K562 (cell line): ENCODE measurements around the gene HSD17B10. TPM values are rescaled to one million over a fixed set of nuclear protein-coding genes. Genes with fewer than 3 reads are reported as not detected.
A peak's percentile ranks its signal among the peaks of the same experiment; 100 is the strongest.

Experiments
- ATAC-seq: fragments of 200-7000 bp; cut with Tn5 transposase; 3 replicates; pipeline ENCODE4 v1.9.1; 2020; ENCODE audit warnings: moderate library complexity
- BruUV-seq: library from RNA; stranded (reverse); fragments of 400-500 nt; replicated peaks from 2 replicates; lab custom pipeline; 2021; lab: Mats Ljungman, UMichigan
- CTCF ChIA-PET: fragments of 300-600 bp; formaldehyde crosslinking; extraction: SDS; loops from one replicate; lab custom pipeline; 2021; ENCODE audit warnings: low intra/inter-chr PET ratio; lab: Yijun Ruan, JAX
- POLR2A ChIA-PET: fragments of 300-600, 350-650 bp; sonication (Branson Sonifier 250); formaldehyde crosslinking; extraction: SDS; loops from one replicate; lab custom pipeline; 2021; ENCODE audit warnings: antibody characterized with exemption, inconsistent platforms; lab: Yijun Ruan, JAX
- DNase-seq, 4 experiments: peaks; one replicate each; pipeline versions ENCODE4 v3.0.0 to v3.0.0-alpha.2; 2011 to 2018; ENCODE audit warnings: low spot score in 3 of 4, mixed read lengths in 3 of 4; ENCODE audit errors: extremely low read depth in 1 of 4
- FAIRE-seq: peaks from 2 replicates; lab custom pipeline; 2011; peaks lifted over from hg19 to GRCh38; lab: Jason Lieb, UNC
- H2AFZ ChIP-seq: 2 replicates; pipeline ENCODE4 v1.6.0; 2011; ENCODE audit warnings: low read depth, low read length, control low read depth, inconsistent platforms
- H3K27ac ChIP-seq: fragments of 200-600 bp; 3 replicates; pipeline ENCODE4 v1.8.0; 2011; ENCODE audit warnings: low read depth, mild to moderate bottlenecking, control low read depth, inconsistent platforms, low read length, moderate library complexity, mixed read lengths; ENCODE audit errors: extremely low read depth
- H3K27me3 ChIP-seq, 2 experiments: fragments of 300-600 bp in 1 of 2; 2 replicates in 1 of 2; 3 replicates in 1 of 2; pipeline versions ENCODE4 v1.6.0 to v1.8.0; 2011; ENCODE audit warnings: inconsistent platforms in 2 of 2, low read length in 2 of 2, mild to moderate bottlenecking in 1 of 2, mixed read lengths in 1 of 2, moderate library complexity in 1 of 2; ENCODE audit not compliant: control insufficient read depth in 2 of 2, insufficient read depth in 2 of 2
- H3K36me3 ChIP-seq: fragments of 300-600 bp; 3 replicates; pipeline ENCODE4 v1.8.0; 2011; ENCODE audit warnings: mild to moderate bottlenecking, low read length, inconsistent platforms; ENCODE audit not compliant: control insufficient read depth, insufficient read depth
- H3K4me1 ChIP-seq, 2 experiments: fragments of 200-600 bp in 1 of 2; replicated peaks in 1 of 2; 2 replicates in 1 of 2; 3 replicates in 1 of 2; pipeline versions ENCODE4 v1.5.1 to v1.8.0; 2011; ENCODE audit warnings: inconsistent platforms in 2 of 2, low read length in 2 of 2, mild to moderate bottlenecking in 1 of 2, mixed read lengths in 1 of 2, moderate library complexity in 1 of 2; ENCODE audit not compliant: control insufficient read depth in 2 of 2, insufficient read depth in 2 of 2
- H3K4me2 ChIP-seq: 2 replicates; pipeline ENCODE4 v1.6.1; 2011; ENCODE audit warnings: low read length, control low read depth, inconsistent platforms, mixed read lengths; ENCODE audit not compliant: insufficient read depth
- H3K4me3 ChIP-seq: fragments of 200-600 bp; sonication (generic), shearing (Covaris generic); 2 replicates; pipeline ENCODE4 v1.5.1; 2016; ENCODE audit warnings: control low read depth, inconsistent platforms
- H3K79me2 ChIP-seq: fragments of 200-600 bp; 3 replicates; pipeline ENCODE4 v1.8.0; 2011; ENCODE audit warnings: low read length, inconsistent platforms; ENCODE audit not compliant: control insufficient read depth, insufficient read depth
- H3K9ac ChIP-seq, 2 experiments: 2 replicates each; pipeline versions ENCODE4 v1.6.0 to v1.6.1; 2011; ENCODE audit warnings: low read depth in 2 of 2, low read length in 2 of 2, control low read depth in 1 of 2, inconsistent platforms in 1 of 2, mild to moderate bottlenecking in 1 of 2, mixed read lengths in 1 of 2; ENCODE audit not compliant: insufficient read depth in 1 of 2
- H3K9me1 ChIP-seq: one replicate; pipeline ENCODE4 v1.6.0; 2011; ENCODE audit warnings: inconsistent platforms, mild to moderate bottlenecking, low read length, moderate library complexity; ENCODE audit not compliant: control insufficient read depth, insufficient read depth
- H3K9me3 ChIP-seq: replicated peaks from 2 replicates; pipeline ENCODE4 v1.5.1; 2011; ENCODE audit warnings: low read depth, low read length, inconsistent platforms; ENCODE audit not compliant: control insufficient read depth, insufficient read depth
- H4K20me1 ChIP-seq: replicated peaks from 2 replicates; pipeline ENCODE4 v1.6.1; 2011; ENCODE audit warnings: low read length, inconsistent platforms, mixed read lengths; ENCODE audit not compliant: control insufficient read depth, insufficient read depth
- NELFE ChIP-seq: IDR thresholded peaks from 2 replicates; pipeline ENCODE4 v1.6.1; 2011; ENCODE audit warnings: mild to moderate bottlenecking; ENCODE audit not compliant: insufficient read depth, insufficient read length
- POLR2A ChIP-seq: fragments of 450-650 bp; conservative IDR thresholded peaks from 2 replicates; pipeline ENCODE4 v1.6.1; 2016
- SPI1 ChIP-seq: IDR thresholded peaks from 2 replicates; pipeline ENCODE4 v1.6.1; 2011; ENCODE audit warnings: low read depth, low read length, control low read depth, borderline replicate concordance
- ZNF274 ChIP-seq: IDR thresholded peaks from 2 replicates; pipeline ENCODE4 v1.6.1; 2011; ENCODE audit warnings: low read depth, mild to moderate bottlenecking, low read length, moderate library complexity, borderline replicate concordance
- ZNF408 ChIP-seq: fragments of 250-450 bp; sonication (Bioruptor Pico); IDR thresholded peaks from 2 replicates; pipeline ENCODE4 v1.4.0; 2020; ENCODE audit warnings: low read depth, mild to moderate bottlenecking, moderate library complexity
- whole genome bisulfite sequencing: fragments of 100-300 bp; shearing (Covaris generic); methylation state at CpG from one replicate; pipeline ENCODE4 v1.1.6; 2016; ENCODE audit warnings: low coverage, mixed read lengths; ENCODE audit not compliant: insufficient coverage; ENCODE audit errors: missing lambda C conversion rate; 5-methylcytosine and 5-hydroxymethylcytosine counted together
- in situ Hi-C: fragments of 300-500 bp; cut with MboI; formaldehyde crosslinking; loops from 4 replicates; pipeline ENCODE4 v1.15.0; 2018; ENCODE audit warnings: inconsistent platforms, mixed read lengths
- intact Hi-C: fragments of 100-400 bp; cut with micrococcal nuclease; formaldehyde crosslinking; loops from 2 replicates; pipeline ENCODE4 v1.14.2; 2022
- polyA plus RNA-seq, 8 experiments: library from polyadenylated mRNA; depleted of rRNA in 4 of 8; stranded (reverse) in 5 of 8; unstranded in 3 of 8; fragments of >200 nt; fragmentation: Nextera tagmentation in 2 of 8; fragmentation: Illumina TruSeq in 1 of 8; extraction: Ambion mirVana in 2 of 8; extraction: Trizol in 1 of 8; gene quantifications; 2 replicates each; pipeline versions ENCODE4 v1.2.1 to v1.2.3, GENCODE V29; 2011 to 2014; ENCODE audit warnings: inconsistent platforms in 1 of 8, missing spikeins in 1 of 8
- total RNA-seq, 7 experiments: library from RNA; depleted of rRNA in 6 of 7; stranded (reverse); fragments of >200 nt in 6 of 7; fragmentation: Illumina TruSeq in 2 of 7; extraction: Trizol in 2 of 7; gene quantifications; 2 replicates each; pipeline versions ENCODE4 v1.2.1 to v1.2.3, GENCODE V29; 2011 to 2021; ENCODE audit warnings: low replicate concordance in 1 of 7

HSD17B10 gene
- total and polyA plus RNA-seq, 9 of the 15 experiments (the other 6 are each of a cell fraction or from before 2014, with no cell fraction given) = 45.3 to 221 (median 186) TPM

- H3K4me1 ChIP-seq = no peaks in the 10 kb centered on the region
- FAIRE-seq (no peak), ATAC-seq (no peak), DNase-seq (no peak)
- intact Hi-C loops (no loop called here), in situ Hi-C loops (no loop called here)
- WGBS = 0% methylated on average over 2 of the region's 2 CpGs
- H3K36me3 ChIP-seq = no peaks in the 10 kb centered on the region
- ChIA-PET CTCF (no interaction called here), POLR2A (interaction anchor here (0.8 to 1.6 kb wide), 2 partner anchors 12 to 54 kb away, joined by 3 to 4 read pairs; partner anchors contain the start of genes RIBC1 and SMC1A)
- H4K20me1 ChIP-seq = no peaks in the 10 kb centered on the region
- H3K9me3 ChIP-seq = no peaks in the 10 kb centered on the region
- H3K9me1 ChIP-seq = no peaks in the 10 kb centered on the region
- no peak overlapping the region for H3K4me3 ChIP-seq
- H3K9ac ChIP-seq = no peak overlapping the region
- H3K4me2 ChIP-seq = no peak overlapping the region
- no peak for TF ChIP-seq POLR2A
- no peak for TF ChIP-seq NELFE
- no peak for TF ChIP-seq ZNF408 (CRISPR knock-in tag)
- BruUV-seq = no TSS peak
- H3K27ac ChIP-seq = no peak overlapping the region
- H3K27me3 ChIP-seq = peaks cover 0 to 19% of the 10 kb centered on the region in 2 experiments; a peak in 3 of 5 replicates
- no peaks in the 10 kb centered on the region for H3K79me2 ChIP-seq
- H2AFZ ChIP-seq = no peak overlapping the region
These were observed 42.2 kb upstream of the HSD17B10 start for GRCh38 chrX:53476371-53476770.

- Histone ChIP-seq H2AFZ (no peak overlapping the region), H3K4me1 (no peaks in the 10 kb centered on the region), H3K9me3 (no peaks in the 10 kb centered on the region), H3K9me1 (no peaks in the 10 kb centered on the region), H3K9ac (no peak overlapping the region), H3K79me2 (no peaks in the 10 kb centered on the region), H3K27ac (no peak overlapping the region), H3K4me2 (no peak overlapping the region), H3K27me3 (peaks cover 0 to 21% of the 10 kb centered on the region in 2 experiments; a peak in 4 of 5 replicates), H4K20me1 (no peaks in the 10 kb centered on the region), H3K4me3 (no peak overlapping the region), H3K36me3 (no peaks in the 10 kb centered on the region)
- intact Hi-C loops = no loop called here
- no peak for FAIRE-seq
- DNase-seq = no peak
- ATAC-seq = no peak
- in situ Hi-C loops = no loop called here
- WGBS = 0% methylated on average over 2 of the region's 2 CpGs
- ChIA-PET CTCF (no interaction called here), POLR2A (no interaction called here)
- TF ChIP-seq ZNF274 (no peak), SPI1 (peak; percentile 10; the same call in 1 of the 2 replicates)
- BruUV-seq = no TSS peak
These were observed 40.5 kb upstream of the HSD17B10 start for GRCh38 chrX:53474707-53475106.
